ENCODE measurements around the gene HIBADH. TPM values are rescaled to one million over a fixed set of nuclear protein-coding genes. Genes with fewer than 3 reads are reported as not detected.

The HIBADH gene
- total RNA-seq, 4 donors from 2014 or later, result 73.7 to 99.9 (median 84.4) TPM

GRCh38 chr7:27705200-27705594 lies 42.5 kb upstream of the HIBADH start:
- no peak for DNase-seq
- no peaks in the 10 kb centered on the region for H3K9me3 ChIP-seq
- intact Hi-C loops (cut with DNase I), result no loop called here
- no peaks in the 10 kb centered on the region for H3K27me3 ChIP-seq
- no peak overlapping the region for H3K27ac ChIP-seq
- H3K4me1 ChIP-seq, result no peaks in the 10 kb centered on the region
- no peak overlapping the region for H3K4me3 ChIP-seq (replicated peaks in 1 of 3)
- TF ChIP-seq CTCF (IDR thresholded peaks at IDR 0.05) (no peak), POLR2A (IDR thresholded peaks at IDR 0.05) (no peak)
- WGBS, 2 donors, result 83 to 87% methylated on average over 2 of the region's 2 CpGs
- no peaks in the 10 kb centered on the region for H3K36me3 ChIP-seq

- H3K36me3 ChIP-seq, result no peaks in the 10 kb centered on the region
- no peak overlapping the region for H3K27ac ChIP-seq
- no peak for TF ChIP-seq POLR2A (IDR thresholded peaks at IDR 0.05)
- no peak for TF ChIP-seq CTCF (IDR thresholded peaks at IDR 0.05)
- no peaks in the 10 kb centered on the region for H3K9me3 ChIP-seq
- no peaks in the 10 kb centered on the region for H3K4me1 ChIP-seq
- no peaks in the 10 kb centered on the region for H3K27me3 ChIP-seq
- DNase-seq, result no peak
- H3K4me3 ChIP-seq (replicated peaks in 1 of 3), result no peak overlapping the region
- WGBS, 2 donors, result 70 to 86% methylated on average over 3 of the region's 3 CpGs
- intact Hi-C loops (cut with DNase I), result no loop called here
These were observed 41.9 kb upstream of the HIBADH start for GRCh38 chr7:27704422-27705199.

- Histone ChIP-seq H3K9me3 (no peaks in the 10 kb centered on the region), H3K4me1 (no peaks in the 10 kb centered on the region), H3K36me3 (no peaks in the 10 kb centered on the region), H3K4me3 (replicated peaks in 1 of 3) (no peak overlapping the region), H3K27me3 (no peaks in the 10 kb centered on the region), H3K27ac (no peak overlapping the region)
- intact Hi-C loops (cut with DNase I), result no loop called here
- no peak for DNase-seq
- TF ChIP-seq CTCF (IDR thresholded peaks at IDR 0.05) (no peak), POLR2A (IDR thresholded peaks at IDR 0.05) (no peak)
- WGBS, 2 donors, result 96 to 100% methylated on average over 1 of the region's 1 CpG
These were observed 40.5 kb upstream of the HIBADH start for GRCh38 chr7:27703181-27703580.

GRCh38 chr7:27700501-27700900 lies 37.8 kb upstream of the HIBADH start:
- no peak overlapping the region for H3K4me3 ChIP-seq (replicated peaks in 1 of 3)
- 87 to 90% methylated on average over 6 of the region's 6 CpGs for WGBS, 2 donors
- intact Hi-C loops (cut with DNase I), result no loop called here
- H3K9me3 ChIP-seq, result no peaks in the 10 kb centered on the region
- no peaks in the 10 kb centered on the region for H3K36me3 ChIP-seq
- no peak for DNase-seq
- no peak for TF ChIP-seq POLR2A (IDR thresholded peaks at IDR 0.05)
- H3K4me1 ChIP-seq, result no peaks in the 10 kb centered on the region
- no peak overlapping the region for H3K27ac ChIP-seq
- H3K27me3 ChIP-seq, result no peaks in the 10 kb centered on the region

GRCh38 chr7:27699751-27700150 lies 37.1 kb upstream of the HIBADH start:
- Histone ChIP-seq H3K9me3 (no peaks in the 10 kb centered on the region), H3K27me3 (no peaks in the 10 kb centered on the region), H3K4me1 (no peaks in the 10 kb centered on the region), H3K36me3 (no peaks in the 10 kb centered on the region), H3K27ac (no peak overlapping the region), H3K4me3 (replicated peaks in 1 of 3) (no peak overlapping the region)
- intact Hi-C loops (cut with DNase I), result no loop called here
- 96% methylated on average over 2 of the region's 2 CpGs for WGBS, 2 donors
- DNase-seq, result no peak
- TF ChIP-seq POLR2A (IDR thresholded peaks at IDR 0.05) (no peak), CTCF (IDR thresholded peaks at IDR 0.05) (no peak)

Measured in thyroid gland (tissue), 4 donors.